ENCODE data around the gene GAB2.

The GAB2 gene

DNA sequence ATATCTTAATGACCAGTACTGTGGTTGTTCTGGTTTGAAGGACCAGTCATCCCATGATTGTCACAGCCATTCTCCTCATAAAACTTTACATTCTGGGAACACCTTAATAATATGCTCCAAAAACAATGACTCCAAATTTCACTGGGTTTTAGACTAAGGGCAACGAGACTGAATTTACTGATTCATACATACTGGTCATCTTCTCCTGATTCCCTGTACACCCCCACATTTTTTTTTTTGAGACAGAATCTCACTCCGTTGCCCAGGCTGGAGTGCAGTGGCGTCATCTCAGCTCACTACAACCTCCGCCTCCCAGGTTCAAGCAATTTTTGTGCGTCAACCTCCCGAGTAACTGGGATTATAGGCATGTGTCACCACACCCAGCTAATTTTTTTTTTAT, 78.9 kb downstream of the GAB2 start:
- no peak for DNase-seq

GRCh38 chr11:78338138-78338537, 79.5 kb downstream of the GAB2 start:
- no peak for DNase-seq

GRCh38 chr11:78337554-78337924, 80.1 kb downstream of the GAB2 start:
- DNase-seq: no peak

- DNase-seq: no peak
These were observed 80.6 kb downstream of the GAB2 start for GRCh38 chr11:78336877-78337553.

DNA sequence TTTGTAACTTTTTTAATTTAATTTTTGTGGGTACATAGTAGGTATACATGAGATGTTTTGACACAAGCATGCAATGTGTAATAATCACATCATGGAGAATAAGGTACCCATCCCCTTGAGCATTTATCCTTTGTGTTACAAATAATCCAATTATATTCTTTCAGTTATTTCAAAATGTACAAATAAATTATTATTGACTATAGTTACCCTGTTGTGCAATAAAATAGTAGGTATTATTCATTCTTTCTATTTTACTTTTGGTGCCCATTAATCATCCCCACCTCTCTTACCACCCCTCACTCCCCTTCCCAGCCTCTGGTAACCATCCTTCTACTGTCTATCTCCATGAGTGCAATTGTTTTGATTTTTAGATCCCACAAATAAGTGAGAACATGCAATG, 83.5 kb downstream of the GAB2 start:
- DNase-seq: no peak

GRCh38 chr11:78332872-78333271, 84.7 kb downstream of the GAB2 start:
- no peak for DNase-seq

- no peak for DNase-seq
These were observed 85.3 kb downstream of the GAB2 start for GRCh38 chr11:78332174-78332866.

DNA sequence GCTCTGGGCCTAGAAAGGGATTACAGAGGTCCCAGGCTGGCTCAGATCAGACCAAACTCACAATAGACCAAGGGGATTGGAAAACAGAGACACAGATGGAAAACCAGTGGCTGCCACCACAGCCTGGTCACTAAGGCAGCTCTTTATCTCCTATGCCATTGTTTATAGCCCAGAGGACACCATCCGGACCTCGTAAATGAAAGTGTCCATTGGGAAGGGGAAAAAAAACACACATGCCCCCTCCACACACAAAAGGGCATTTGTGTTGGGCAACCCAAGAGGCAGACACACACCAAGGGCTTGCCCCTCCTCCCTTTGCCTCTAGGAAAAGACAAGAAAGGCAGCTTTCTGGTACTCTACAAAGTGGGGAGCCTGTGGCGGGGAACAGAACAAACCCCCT, 85.9 kb downstream of the GAB2 start:
- DNase-seq: no peak

GRCh38 chr11:78330361-78330760, 87.3 kb downstream of the GAB2 start:
- no peak for DNase-seq

- no peak for DNase-seq
These were observed 89.7 kb downstream of the GAB2 start for GRCh38 chr11:78327945-78328344.

DNA sequence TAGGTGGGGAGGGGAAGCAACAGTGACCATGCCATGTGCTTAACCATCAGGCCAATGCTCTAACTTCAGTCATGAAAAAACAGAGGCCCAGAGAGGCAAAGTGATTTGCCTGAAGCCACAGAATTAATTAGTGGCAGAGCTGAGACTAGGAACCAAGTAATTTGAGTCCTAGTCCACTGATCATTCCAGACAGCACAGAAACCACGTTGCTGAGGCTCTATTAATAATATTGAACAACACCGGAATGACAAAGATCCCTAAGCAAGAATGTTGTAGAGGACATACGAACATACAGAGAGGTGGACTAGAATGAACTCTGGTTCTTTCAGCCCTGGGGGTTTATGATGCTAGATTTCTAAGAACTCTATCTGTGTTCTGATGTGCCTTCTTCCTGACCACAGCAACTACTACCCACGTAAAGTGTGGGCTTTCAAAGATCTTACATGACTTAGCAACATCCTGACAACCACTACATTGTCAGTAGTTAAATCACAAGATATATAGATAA, 92.3 kb downstream of the GAB2 start:
- no peak for DNase-seq

GRCh38 chr11:78323363-78323762, 94.3 kb downstream of the GAB2 start:
- DNase-seq: no peak

GRCh38 chr11:78319453-78319955, 98.1 kb downstream of the GAB2 start:
- no peak for DNase-seq

DNA sequence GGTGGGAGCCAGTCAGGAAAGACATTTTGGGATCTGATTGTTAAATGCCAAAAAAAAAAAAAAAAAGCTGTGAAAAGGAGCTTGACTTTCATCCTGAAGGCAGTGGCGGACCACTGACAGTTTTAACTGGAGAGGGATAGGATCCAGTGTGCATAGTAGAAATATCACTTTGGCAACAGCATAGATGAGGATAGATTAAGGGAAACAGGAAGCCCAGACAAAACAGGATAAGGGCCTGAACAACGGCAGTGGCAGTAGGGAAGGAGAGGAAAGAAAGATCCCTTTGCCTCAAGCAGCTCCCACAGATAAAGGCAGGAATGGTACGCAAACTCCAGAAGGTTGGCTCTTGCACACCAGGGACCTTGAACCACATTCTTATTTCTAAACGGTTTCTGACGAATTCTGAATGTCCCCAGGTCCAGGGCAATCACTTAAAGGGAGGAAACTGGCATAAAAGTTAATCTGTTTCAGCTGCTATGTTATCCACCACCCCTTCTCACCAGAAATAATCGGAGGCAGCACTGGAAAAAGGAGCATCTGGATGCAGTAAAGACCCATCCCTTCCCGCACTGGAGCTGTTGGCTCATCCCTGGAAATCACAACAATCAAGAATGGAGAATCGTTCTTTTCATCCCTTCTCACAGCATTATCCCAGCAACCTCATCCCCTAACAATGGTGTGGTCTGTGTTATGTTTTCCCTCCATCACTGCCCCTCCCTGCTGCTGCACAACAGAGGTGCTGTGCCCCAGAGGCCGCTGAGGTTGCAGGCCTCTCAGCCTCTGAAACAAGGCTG, 99.1 kb downstream of the GAB2 start:
- no peak for DNase-seq

- no peak for DNase-seq
These were observed 101.9 kb downstream of the GAB2 start for GRCh38 chr11:78315724-78316123.

- DNase-seq: no peak
These were observed 102.9 kb downstream of the GAB2 start for GRCh38 chr11:78314762-78315161.

DNA sequence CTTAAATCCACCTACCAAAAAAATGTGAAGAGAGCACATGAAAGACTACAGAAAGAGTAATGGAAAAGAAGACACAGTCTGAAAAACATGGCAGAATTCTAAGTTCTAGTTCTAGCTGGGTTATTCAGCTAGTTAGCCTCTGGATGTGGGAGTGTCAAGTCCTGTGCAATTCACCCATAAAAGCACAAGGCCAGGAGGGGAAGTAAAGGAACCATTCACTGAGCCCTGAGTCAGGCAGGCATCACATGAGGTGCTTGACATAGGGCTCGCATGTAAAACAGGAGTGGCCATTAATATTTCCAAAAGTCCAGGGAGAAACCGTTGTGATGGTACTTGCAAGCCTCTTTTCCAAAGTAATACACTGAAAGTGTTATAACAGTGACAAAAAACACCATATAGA, 103.7 kb downstream of the GAB2 start:
- DNase-seq: no peak

GRCh38 chr11:78313181-78313795, 104.3 kb downstream of the GAB2 start:
- DNase-seq: no peak

- no peak for DNase-seq
These were observed 104.9 kb downstream of the GAB2 start for GRCh38 chr11:78312712-78313111.

DNA sequence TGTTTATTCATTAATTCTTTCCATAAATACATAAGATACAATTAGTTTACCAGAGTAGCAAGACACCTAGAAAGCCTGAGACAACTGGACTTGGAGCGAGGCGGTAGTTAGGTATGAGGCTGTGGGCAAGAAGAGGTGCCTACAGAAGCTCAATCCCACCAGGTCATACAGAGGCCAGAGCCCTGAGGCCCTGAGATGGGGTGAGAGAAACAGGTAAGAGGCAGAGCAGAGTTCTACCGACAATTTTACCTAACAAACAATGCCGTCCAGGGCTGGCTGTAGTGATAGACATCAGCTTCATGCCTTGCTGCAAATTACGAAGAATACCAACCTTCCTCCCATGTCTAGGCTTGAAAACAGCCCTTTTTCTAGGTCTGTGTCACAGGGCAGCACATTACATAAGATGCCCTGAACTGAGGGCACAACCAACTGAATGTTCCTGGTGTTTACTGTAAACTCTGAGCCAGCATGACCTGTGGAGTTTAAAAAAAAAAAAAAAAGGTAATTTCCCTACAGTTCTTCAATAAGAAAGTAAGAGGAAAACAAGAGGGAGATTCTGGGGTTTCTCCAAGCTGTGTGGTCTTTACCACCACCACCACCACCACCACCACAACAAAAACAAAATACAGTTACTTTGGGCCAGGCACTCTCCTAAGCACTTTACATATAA, 105.8 kb downstream of the GAB2 start:
- no peak for DNase-seq

- DNase-seq: no peak
These were observed 107.1 kb downstream of the GAB2 start for GRCh38 chr11:78310500-78310909.

GRCh38 chr11:78304201-78304600, 113.4 kb downstream of the GAB2 start:
- DNase-seq: no peak

Data from activated naive CD4-positive, alpha-beta T cell treated with anti-CD3 and anti-CD28 coated beads, Interleukin-2, amount 50 U/mL, for 16 hours (primary cell).